ENCODE data around the gene CLOCK. TPM values are rescaled to one million over a fixed set of nuclear protein-coding genes. Genes with fewer than 3 reads are reported as not detected.

CLOCK gene
- total RNA-seq, 1 donor: 69.1 TPM

DNA sequence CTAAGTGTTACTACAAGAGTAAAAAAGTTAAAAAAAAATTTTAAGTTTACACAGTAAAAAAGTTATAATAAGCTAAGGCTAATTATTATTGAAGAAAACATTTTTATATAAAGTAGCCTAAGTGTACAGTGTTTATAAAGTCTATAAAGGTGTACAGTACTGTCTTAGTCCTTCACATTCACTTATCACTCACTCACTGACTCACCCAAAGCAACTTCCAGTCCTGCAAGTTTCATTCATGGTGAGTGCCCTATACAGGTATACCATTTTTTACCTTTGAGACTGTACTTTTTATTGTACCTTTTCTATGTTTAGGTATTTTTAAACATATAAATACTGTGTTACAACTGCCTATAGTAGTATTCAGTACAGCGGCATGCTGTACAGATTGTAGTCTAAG is 76.7 kb downstream of the CLOCK start:
- TF ChIP-seq, protein P1, sequence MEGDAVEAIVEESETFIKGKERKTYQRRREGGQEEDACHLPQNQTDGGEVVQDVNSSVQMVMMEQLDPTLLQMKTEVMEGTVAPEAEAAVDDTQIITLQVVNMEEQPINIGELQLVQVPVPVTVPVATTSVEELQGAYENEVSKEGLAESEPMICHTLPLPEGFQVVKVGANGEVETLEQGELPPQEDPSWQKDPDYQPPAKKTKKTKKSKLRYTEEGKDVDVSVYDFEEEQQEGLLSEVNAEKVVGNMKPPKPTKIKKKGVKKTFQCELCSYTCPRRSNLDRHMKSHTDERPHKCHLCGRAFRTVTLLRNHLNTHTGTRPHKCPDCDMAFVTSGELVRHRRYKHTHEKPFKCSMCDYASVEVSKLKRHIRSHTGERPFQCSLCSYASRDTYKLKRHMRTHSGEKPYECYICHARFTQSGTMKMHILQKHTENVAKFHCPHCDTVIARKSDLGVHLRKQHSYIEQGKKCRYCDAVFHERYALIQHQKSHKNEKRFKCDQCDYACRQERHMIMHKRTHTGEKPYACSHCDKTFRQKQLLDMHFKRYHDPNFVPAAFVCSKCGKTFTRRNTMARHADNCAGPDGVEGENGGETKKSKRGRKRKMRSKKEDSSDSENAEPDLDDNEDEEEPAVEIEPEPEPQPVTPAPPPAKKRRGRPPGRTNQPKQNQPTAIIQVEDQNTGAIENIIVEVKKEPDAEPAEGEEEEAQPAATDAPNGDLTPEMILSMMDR (IDR thresholded peaks at IDR 0.05; ENCODE audit: insufficient read depth, low read depth, low read length): no peak
- H3K4me3 ChIP-seq (ENCODE audit: low read depth, low read length): no peak overlapping the region
- DNase-seq (ENCODE audit: low read depth): no peak

DNA sequence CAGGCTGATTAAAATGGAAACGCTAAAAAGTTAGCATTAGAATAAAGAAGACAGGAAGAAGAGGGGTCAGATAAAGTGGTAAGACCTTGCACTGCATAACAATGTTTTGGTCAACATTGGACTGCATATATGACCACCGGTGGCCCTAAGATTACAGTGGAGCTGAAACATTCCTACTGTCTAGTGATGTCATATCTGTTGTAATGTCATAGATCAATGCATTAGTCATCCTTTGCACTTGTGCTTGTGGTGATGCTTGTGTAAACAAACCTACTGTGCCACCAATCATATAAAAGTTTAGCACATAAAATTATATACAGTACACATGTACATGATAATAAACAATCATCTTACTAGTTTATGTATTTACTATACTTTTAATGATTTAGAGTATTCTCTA is 78.0 kb downstream of the CLOCK start:
- DNase-seq (ENCODE audit: low read depth): peak; percentile 74
- H3K4me3 ChIP-seq (ENCODE audit: low read depth, low read length): no peak overlapping the region
- TF ChIP-seq, protein P1 (IDR thresholded peaks at IDR 0.05; ENCODE audit: insufficient read depth, low read depth, low read length): no peak

DNA sequence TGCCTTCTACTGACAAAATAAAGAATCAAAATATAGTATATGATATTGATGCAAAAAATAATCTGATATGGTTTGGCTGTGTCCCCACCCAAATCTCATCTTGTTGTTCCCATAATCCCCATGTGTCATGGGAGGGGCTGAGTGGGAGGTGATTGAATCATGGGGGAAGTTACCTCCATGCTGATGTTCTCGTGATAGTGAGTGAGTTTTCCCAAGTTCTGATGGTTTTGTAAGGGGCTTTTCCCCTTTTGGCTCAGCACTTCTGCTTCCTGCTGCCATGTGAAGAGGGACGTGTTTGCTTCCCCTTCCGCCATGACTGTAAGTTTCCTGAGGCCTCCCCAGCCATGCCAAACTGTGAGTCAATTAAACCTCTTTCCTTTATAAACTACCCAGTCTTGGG is 80.7 kb downstream of the CLOCK start:
- H3K4me3 ChIP-seq (ENCODE audit: low read depth, low read length): no peak overlapping the region
- DNase-seq (ENCODE audit: low read depth): no peak
- TF ChIP-seq, protein P1 (IDR thresholded peaks at IDR 0.05; ENCODE audit: insufficient read depth, low read depth, low read length): no peak

DNA sequence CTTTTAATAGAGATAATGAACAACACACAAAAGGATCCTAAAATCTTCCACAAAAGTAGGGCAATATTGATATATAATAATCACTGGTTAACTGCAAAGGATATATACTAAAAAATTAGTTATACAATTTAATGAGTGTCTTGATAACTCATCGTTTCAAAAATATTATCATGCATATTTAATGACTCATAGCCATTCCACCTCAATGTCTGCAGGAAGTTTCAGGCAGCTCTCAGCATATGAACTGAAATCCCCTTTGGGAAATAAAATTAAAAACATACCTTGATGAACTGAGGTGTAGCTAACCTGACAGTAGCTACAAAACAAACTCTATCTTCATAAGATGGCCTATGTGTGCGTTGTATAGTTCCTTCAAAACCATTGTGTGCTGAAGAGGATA is 88.1 kb downstream of the CLOCK start:
- TF ChIP-seq, protein P1 (IDR thresholded peaks at IDR 0.05; ENCODE audit: insufficient read depth, low read depth, low read length): no peak
- H3K4me3 ChIP-seq (ENCODE audit: low read depth, low read length): no peak overlapping the region
- DNase-seq (ENCODE audit: low read depth): no peak

DNA sequence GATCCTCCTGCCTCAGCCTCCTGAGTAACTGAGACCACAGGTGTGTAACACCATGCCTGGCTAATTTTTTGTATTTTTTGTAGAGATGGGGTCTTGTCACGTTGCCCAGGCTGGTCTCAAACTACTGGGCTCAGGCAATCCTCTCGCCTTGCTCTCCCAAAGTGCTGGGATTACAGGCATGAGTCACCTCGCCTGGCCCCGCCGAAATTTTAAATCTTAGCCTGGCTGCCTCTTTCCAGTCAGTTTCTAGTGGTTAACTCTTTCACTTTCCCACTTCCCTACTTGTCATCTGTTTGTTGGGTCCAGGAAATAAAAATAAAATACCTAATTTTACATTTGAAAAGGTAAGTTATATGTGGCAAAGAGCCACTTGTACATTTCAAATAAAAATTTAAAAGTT is 88.5 kb downstream of the CLOCK start:
- TF ChIP-seq, protein P1 (IDR thresholded peaks at IDR 0.05; ENCODE audit: insufficient read depth, low read depth, low read length): no peak
- no peak overlapping the region for H3K4me3 ChIP-seq (ENCODE audit: low read depth, low read length)
- peak; percentile 56 for DNase-seq (ENCODE audit: low read depth)

DNA sequence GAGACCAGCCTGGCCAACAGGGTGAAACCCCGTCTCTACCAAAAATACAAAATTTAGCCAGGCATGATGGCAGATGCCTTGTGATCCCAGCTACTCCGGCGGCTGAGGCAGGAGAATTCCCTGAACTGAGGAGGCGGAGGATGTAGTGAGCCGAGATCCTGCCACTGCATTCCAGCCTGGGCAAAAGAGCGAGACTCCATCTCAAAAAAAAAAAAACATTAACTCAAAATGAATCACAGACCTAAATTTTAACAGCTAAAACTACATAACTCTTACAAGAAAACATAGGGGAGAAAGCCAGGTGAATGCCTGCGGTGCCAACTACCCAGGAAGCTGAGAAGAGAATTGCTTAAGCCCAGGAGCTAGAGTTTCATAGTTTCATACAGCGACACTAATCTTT is 96.1 kb downstream of the CLOCK start:
- TF ChIP-seq, protein P1 (IDR thresholded peaks at IDR 0.05; ENCODE audit: insufficient read depth, low read depth, low read length): no peak
- DNase-seq (ENCODE audit: low read depth): no peak
- H3K4me3 ChIP-seq (ENCODE audit: low read depth, low read length): no peak overlapping the region

DNA sequence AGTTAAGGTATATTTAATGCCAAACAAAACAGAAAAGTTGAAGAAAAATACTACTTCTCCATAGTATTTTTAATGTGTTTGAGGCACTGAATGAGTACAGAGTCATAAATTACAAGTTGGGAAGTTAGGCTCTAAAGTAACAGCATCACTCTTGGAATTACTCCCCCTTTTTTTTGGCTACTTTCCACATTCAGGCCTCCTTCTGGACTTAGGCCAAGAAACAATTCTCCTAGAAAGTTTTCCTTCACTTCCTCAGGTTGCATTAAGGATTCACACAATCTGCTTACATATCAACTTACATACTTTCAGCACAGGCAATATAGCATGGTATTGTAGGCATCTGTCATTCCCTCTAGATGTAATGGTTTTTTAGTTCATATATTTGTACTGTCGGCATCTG is 98.9 kb downstream of the CLOCK start:
- peak; percentile 37 for DNase-seq (ENCODE audit: low read depth)
- H3K4me3 ChIP-seq (ENCODE audit: low read depth, low read length): no peak overlapping the region
- TF ChIP-seq, protein P1 (IDR thresholded peaks at IDR 0.05; ENCODE audit: insufficient read depth, low read depth, low read length): no peak
